ENCODE measurements around the gene GPSM1.

GPSM1 gene

GRCh38 chr9:136379891-136380290 is 52.6 kb downstream of the GPSM1 start:
- DNase-seq = no peak

- no peak for DNase-seq
These were observed 53.0 kb downstream of the GPSM1 start for GRCh38 chr9:136380381-136380780.

- DNase-seq = no peak
These were observed 54.0 kb downstream of the GPSM1 start for GRCh38 chr9:136381311-136381710.

GRCh38 chr9:136381966-136382513 is 54.7 kb downstream of the GPSM1 start:
- no peak for DNase-seq

- DNase-seq = no peak
These were observed 56.1 kb downstream of the GPSM1 start for GRCh38 chr9:136383436-136383835.

GRCh38 chr9:136385015-136385414 is 57.7 kb downstream of the GPSM1 start:
- no peak for DNase-seq

GRCh38 chr9:136386018-136386417 is 58.7 kb downstream of the GPSM1 start:
- DNase-seq = no peak

GRCh38 chr9:136387217-136387616 is 59.9 kb downstream of the GPSM1 start:
- no peak for DNase-seq

GRCh38 chr9:136389396-136389795 is 62.1 kb downstream of the GPSM1 start:
- DNase-seq = no peak

- DNase-seq = no peak
These were observed 64.6 kb downstream of the GPSM1 start for GRCh38 chr9:136391737-136392537.

- no peak for DNase-seq
These were observed 65.5 kb downstream of the GPSM1 start for GRCh38 chr9:136392538-136393449.

GRCh38 chr9:136393531-136393930 is 66.2 kb downstream of the GPSM1 start:
- no peak for DNase-seq

- DNase-seq = no peak
These were observed 67.1 kb downstream of the GPSM1 start for GRCh38 chr9:136394312-136395019.

GRCh38 chr9:136395020-136395340 is 67.6 kb downstream of the GPSM1 start:
- no peak for DNase-seq

- DNase-seq = no peak
These were observed 68.2 kb downstream of the GPSM1 start for GRCh38 chr9:136395345-136396218.

GRCh38 chr9:136396219-136396515 is 68.8 kb downstream of the GPSM1 start:
- DNase-seq = no peak

- no peak for DNase-seq
These were observed 70.3 kb downstream of the GPSM1 start for GRCh38 chr9:136397643-136398042.

GRCh38 chr9:136398286-136398685 is 70.9 kb downstream of the GPSM1 start:
- DNase-seq = no peak

- DNase-seq = peak; percentile 69
These were observed 72.1 kb downstream of the GPSM1 start for GRCh38 chr9:136399176-136400037.

GRCh38 chr9:136400038-136400834 is 72.9 kb downstream of the GPSM1 start, which contains the start of gene SNAPC4:
SNAPC4 (minus strand) TSS chr9:136400170; CDS start chr9:136398428, 1,742 bp downstream.
- DNase-seq = peak; percentile 92

Data from activated CD4-positive, CD25-positive, alpha-beta regulatory T cell treated with anti-CD3 and anti-CD28 coated beads, Interleukin-2, amount 50 U/mL, for 72 hours (primary cell).